Measurements from ENCODE around the gene ARSB.
"Not testable (repeated sequence)": the region's sequence is repeated elsewhere in the genome, so short reads cannot be mapped to it uniquely, and the experiment has no call there.

The ARSB gene

DNA sequence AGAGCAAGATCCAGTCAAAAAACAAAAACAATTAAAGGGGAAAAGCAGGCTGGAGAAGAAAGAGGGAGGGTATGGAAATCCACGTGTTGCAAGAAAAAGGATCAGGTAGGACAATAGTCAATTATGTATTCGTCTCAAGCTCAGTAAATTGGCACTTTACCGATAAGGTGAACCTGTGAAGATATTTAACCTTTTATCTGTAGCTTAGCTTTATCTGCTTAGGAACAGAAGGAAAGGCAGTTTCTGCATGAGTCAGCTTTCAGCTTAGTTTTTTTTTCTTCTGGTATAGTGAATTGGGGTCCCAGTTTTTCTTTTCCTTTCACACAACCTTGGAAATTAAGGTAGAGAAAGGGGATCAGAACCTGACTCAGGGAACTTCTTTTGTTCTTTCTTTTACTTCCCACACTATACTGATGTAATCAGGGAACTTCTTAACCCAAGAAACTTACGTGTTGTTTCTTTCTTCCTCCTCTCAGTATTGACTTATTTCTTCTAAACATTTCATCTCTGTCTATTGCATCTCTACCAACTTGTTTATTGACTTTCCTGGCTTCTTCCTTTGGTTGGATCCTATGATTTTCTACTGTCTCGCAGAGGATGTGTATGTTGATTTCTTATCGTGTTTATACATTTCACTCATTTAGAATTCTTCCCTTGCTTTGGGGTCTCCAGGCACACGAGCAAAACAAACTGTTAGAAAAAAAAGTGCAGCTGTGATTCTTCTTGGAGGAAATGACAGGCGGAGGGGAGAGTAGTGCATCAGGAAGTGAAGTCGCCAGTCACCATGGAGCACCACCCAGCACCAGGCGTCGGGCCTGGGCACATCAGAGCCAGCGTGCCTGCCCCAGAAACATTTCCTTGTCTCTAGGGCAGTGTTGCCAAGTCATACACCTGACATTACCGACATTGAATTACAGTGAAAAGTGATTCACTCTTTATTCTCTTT lies 213.6 kb downstream of the ARSB start:
- peak; percentile 75 for DNase-seq

DNA sequence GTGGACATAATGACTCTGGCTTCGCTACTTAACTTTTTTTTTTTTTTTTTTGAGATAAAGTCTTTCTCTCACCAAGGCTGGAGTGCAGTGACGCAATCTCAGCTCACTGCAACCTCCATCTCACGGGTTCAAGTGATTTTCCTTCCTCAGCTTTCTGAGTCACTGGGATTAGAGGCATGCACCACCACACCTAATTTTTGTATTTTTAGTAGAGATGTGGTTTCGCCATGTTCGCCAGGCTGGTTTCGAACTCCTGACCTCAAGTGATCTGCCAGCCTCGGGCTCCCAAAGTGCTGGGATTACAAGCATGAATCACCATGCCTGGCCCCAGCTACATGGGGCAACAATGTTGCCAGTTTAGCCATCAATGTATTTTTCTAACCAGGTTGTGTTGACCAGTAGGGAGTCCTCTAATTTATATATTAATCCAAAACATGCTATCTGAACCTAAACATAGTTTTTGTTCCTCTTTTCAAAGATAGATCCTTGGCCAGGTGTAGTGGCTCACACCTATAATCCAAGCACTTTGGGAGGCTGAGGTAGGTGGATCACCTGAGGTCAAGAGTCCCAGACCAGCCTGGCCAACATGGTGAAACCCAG lies 216.2 kb downstream of the ARSB start:
- DNase-seq: no peak

DNA sequence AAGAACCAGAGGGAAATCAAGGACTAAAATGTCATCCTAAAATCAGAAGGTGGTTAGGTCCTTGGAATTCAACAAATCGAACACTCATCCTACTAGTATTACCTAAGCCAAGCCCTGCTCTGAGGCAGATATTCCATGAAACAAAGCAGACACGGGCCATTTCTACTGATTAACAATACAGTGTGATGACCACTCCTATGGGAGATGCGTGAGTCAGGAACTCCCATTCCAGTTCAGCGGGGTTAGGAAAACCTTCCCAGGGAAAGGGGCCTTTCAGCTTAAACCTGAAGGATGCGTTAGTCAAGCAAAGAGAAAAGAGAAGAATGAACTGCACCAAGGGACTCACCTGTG lies 218.7 kb downstream of the ARSB start:
- no peak for DNase-seq

DNA sequence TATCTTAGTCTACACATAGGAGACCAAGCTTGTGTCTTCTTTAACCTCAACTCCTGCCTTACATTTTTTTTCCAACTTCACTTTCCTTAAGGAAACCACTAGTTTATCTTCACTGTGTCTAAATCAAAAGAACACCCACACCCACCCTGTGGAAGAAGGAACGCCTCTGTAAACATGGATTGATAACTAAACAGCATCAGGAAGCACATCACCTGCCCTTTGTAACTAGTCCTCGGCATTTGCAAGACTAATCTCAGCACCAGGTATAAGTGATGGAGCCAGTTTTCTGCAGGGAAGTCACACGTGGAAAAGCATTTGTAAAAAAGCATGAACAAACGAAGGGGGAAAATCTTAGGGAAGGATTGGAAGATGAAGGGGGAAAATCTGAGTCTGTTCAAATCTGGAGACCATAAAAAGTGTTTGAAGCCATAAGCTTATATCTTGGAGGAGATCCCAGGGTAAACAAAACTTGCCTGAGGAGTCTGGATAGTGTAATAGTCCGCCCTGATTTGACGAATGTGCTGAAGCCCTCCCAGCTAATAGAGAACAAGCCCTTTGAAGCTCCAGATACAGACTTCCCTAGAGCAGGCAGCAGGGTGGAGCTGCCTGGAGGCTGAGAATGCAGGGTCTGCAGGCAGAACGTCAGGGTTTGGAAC lies 219.2 kb downstream of the ARSB start:
- DNase-seq: no peak

DNA sequence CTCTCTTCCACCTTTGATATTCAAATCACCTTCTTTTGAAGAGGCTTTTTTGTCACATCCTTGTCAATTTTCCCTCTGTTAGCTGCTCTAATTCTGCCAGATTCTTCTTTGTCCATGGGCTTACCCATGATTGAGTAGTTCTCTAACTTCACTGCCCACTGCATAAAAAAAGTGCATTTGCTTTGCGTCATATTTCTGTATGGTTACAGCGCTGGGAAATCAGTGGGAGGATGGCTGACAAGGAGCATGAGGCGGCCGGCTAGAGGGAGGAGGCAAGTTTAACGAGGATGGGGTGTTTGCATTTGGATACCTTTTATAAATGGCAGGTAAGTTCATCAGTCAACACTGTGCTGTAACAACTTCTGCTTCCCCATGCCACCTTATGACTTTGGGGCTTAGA lies 220.0 kb downstream of the ARSB start:
- DNase-seq: no peak

DNA sequence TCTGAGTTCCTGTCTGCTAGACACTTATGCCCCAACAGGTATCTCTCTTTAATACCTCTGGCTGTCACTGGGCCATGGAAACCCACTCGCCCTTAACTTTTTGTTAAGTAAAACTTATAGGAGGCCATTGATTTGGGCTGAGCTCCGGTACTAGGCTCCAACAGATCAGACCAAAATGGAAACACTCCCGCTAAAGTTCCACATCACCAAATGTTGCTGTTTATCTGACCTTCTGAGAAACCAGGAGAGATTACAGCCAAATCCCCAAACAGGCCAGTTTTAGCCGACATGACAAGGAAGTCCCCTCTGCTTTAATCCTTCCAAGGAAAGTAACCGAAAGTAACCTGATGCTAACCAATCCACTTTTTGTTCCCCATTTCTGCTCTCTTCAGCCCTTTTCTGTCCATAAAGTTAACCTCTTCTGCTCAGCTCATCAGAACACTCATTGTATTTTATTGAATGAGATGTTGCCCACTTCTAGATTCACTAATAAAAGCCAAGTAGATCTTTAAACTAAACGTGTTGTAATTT lies 221.4 kb downstream of the ARSB start:
- no peak for DNase-seq

DNA sequence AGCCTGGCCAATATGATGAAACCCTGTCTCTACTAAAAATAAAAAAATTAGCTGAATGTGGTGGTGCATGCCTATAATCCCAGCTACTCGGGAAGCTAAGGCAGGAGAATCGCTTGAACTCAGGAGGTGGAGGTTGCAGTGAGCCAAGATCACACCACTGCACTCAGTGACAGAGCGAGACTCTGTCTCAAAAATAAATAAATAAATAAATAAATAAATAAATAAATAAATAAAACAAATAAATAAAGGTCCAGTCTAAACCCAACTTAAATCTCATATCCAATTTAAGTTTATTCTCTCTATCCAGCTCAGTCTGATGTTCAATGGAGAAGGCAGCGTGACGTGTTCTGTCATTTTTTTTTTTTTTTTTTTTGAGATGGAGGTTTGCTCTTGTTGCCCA lies 222.4 kb downstream of the ARSB start:
- not testable (repeated sequence) for DNase-seq

DNA sequence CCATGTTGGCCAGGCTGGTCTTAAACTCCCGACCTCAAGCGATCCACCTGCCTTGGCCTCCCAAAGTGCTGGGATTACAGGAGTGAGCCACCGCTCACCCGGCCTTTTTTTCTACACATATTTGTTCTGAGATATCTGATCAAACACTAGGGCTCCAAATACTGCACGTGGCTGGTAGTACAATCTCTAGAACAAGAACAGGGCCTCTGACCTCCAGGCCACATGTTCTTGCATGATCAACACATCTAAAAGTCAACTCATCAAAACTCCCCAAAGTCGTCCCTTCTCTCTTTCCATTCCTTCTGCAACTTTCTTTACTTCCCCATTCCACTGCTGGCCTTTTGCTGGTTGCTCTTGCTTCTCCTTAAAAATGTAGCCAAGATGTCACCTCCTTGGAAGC lies 223.3 kb downstream of the ARSB start:
- DNase-seq: no peak

DNA sequence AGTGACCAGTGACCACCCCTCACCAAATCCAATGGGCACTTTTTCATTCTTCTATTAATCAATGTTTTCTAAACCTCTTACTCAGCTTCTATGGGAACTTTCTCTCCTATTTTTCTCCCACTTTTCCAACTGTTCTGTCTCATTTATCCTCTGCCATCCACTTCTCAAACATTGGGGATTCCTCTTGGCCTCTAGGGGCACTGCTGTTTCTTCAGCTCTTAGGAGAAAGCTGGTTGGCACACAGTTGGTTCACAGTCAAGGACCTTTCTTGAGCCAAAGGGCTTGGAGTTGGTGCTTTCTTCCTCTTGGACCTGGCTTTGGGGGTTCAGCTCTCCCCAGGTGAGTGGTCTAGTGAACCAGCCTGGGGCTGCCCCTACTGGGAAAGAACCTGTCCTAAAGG lies 224.3 kb downstream of the ARSB start:
- DNase-seq: peak; percentile 26

DNA sequence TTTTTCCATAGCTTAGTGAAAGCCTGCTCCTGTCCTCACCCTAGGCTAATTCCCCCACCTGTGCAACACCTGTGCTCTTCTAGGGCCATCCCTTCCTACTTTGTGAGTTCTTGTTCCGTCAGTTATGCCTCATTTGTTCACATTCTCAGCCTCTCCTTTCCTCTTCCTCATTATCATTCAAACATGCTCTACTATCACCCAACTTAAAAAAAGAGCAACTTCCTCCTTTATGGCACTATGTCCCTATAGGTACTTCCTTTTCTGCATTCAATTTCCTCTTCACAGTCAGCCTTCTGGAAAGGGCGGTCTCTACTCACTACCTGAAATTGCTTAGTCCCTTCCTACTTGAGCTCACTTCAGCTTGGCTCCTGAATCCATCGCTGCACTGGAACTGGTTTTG lies 224.7 kb downstream of the ARSB start:
- DNase-seq: no peak

DNA sequence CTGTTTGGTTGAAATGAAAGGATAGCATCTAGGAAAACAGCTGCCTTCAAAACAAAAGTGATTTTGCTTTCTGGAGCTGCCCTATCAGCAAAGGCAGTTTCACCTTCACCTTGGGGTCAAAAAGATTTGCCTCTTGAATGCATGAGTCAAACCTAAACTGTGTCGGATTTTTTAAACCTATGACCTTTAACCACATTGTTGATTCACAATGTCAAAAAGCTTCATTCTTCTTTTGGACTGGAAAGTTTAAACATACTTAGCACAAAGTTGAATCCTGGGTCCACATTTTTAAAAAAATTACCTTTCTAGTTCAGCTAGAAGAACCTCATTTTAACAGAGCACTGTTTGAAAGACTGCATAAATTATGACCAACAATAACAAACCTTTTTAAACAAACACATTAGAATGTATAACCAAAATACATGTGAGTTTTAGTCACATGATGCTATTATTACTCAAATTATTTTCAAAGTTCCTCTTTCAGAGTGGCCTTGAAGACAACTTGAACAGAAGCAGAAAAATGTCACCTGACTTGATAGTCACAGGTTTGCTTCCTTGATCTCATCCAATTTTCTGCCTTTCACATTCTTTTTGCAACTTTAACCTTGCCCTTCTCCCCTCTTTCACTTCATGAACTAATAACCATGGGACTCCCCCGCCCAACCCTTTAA lies 226.8 kb downstream of the ARSB start:
- no peak for DNase-seq

DNA sequence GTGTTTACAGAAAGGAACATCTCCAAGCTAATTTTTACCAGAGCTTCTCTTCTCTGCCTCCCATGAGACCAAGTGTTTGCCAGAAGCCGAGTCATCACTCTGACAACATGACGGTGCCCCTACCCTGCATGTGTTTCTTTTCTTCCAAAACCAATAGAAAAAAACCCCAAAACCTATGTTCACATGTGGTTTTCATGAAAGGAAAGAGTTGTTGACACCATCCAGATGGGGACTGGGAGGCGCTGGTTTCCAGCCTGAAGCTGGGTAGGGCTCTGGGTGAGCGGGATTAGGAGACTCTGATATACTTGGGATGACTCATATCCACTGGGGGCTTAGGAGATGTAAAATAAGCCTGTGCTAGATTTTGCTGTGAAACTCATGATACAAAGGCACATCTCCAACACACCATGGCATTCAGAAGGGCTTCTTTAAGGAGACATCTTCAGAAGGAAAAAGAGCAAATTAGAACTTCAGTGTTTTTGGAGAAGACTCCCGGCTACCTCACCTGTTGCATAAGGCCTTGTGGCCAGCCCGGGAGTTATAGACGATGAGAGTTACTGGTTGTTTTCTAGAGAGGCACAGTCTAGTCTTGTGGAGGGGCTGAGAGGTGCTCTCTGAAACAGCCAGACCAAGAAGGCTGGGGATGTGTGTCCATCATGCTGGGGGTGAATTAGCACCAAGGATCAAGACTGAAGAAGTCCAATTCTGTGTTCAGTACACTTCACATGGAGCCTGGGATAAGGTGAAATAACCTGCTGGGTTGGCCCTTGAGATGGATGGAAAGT lies 227.6 kb downstream of the ARSB start:
- no peak for DNase-seq

DNA sequence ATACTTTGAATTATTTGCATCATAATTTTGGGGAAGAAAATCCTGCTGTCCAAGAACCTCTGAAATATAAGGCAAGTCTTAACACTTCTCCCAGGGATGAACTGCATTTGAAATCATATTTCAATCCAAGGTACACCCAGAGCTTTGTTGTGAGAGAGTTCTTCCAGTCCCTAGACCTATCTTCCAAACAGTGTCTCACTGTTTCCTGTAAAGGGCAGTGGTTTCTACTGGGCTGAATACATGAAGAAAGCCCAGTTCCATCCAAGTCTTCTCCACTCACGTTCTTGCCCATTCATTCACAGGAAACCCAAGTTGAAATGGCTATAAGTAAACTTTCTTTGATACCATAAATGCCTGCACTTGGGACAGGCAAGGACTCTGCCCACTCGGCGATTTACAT lies 228.3 kb downstream of the ARSB start:
- no peak for DNase-seq

DNA sequence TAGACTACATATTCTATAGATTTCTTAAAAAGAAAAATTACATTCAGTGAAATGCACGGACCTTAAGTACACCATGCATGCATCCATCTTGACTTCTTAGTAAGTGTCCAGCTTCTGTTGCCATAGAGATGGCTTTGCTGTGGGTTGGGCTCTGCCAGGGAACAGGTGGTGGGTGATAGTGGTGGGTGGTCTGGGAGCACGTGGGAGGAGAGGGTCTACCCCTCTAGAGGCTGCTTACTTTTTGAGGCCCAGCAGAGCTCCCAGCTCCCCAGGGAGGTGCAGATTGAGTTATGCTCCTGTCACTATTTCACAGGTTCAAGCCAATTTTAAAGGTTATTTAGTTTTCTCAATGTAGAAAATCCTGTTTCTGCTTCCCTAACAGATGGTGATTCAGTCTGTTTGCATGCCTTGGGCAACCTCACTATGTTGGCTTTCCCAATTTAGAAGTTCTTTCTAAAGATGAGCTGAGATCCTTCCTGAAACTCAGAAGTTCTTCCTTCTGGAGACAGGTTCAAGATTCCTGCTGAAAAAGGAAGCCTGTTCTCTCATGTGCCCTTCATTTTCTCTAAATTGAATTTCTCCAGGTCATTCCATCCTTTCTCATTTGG lies 229.2 kb downstream of the ARSB start:
- no peak for DNase-seq

DNA sequence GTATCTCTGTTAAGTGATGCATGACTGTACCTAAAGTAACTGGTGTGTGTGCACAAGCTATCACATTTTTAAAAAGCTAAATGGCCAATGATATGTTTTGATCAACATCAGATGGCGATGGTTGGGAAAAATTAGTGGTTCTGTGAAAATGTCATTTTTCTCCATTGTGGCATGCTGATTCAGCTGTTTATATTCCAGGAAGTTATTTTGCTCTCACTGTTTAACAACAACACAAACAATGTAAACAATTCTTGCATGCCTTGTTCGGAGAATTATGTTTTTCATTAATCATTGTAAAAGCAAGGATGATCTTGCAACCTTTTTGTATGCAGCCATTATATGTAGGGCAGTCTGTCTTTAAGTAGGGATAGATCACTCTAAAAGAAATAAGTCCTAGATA lies 230.5 kb downstream of the ARSB start:
- DNase-seq: no peak

DNA sequence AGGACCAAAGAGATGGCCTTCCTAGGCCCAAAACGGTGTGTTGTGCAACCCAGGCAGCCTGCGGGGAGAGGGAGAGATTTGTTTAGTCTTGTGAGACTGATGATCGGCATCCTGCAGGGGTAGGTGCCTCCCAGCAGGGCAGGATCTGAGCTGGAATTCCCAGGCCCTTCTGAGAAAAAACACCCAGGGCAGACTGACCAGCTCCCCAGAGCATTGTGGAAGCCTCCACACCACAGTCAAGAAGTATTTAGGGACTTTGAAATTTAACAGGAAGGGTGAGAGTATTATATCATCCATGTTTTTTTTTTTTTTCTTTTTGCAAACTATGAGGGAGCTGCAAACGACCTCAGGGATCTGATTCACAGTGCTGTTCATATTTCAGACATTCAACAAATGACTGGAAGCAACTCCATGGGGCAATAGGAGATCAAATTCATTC lies 232.0 kb downstream of the ARSB start:
- DNase-seq: no peak

DNA sequence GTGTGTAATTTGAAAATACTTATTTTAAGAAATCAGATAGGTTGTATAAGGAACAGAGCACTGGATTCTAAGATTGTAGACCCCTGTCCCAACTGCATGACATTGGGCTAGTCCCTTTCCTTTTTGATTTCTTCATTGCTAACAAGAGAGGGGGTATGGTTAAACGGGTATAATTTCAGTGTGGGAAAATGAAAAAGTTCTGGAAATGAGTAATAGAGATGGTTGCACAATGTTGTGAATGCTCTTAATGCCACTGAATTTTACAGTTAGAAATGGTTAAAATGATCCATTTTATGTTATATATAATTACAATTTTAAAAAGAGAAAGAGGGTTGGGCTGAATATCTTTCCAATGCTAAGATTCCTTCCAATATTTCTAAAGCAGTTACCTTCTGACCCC lies 233.2 kb downstream of the ARSB start:
- DNase-seq: no peak

DNA sequence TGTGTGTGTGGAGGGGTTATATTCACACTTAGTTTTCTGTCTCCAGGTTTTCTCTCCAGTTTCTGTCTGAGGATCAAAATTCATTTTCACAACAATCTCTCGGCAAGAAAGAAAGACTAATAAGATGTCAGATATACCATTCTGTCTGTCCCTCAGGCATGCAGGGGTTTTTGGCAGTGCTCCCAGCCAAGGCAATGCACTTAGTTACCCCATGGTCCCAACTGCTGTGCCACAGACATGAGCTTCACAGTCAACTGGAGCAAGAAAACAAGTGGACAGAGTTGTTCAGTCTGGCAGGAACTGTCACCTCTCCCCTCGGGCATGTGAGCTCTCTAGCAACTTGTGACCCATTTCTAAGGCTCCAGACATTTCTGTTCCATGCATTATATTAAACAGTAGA lies 234.8 kb downstream of the ARSB start:
- DNase-seq: no peak

DNA sequence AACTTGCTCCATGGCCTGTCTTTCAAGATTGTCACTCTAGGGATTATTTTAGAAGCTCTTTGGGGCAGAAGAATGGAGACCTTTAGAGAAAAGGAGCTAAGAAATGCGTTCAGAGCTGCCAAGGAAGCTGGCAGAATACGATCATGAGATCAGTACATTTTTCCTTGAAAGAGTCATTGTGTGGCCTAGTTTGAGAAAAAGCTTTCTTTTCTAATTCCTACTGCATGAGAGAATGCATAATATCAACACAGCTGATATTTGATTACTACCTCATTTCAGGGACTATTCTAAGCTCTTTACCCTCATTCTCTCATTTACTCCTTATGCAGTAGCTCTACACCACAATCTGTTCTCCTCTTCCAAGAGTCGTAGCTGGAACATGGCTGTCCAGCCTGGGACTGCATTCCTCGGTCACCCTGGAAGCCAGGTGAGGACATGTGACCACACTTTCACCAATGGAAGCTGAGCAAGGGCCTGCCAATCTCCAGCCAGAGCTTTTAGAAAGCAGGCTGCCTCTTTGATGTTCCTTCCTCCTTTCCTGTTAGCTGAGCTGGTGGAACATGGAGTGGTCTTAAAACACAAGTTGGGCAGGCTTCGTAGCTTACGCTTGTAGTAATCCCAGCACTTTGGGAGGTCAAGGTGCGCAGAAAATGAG lies 237.3 kb downstream of the ARSB start:
- no peak for DNase-seq

DNA sequence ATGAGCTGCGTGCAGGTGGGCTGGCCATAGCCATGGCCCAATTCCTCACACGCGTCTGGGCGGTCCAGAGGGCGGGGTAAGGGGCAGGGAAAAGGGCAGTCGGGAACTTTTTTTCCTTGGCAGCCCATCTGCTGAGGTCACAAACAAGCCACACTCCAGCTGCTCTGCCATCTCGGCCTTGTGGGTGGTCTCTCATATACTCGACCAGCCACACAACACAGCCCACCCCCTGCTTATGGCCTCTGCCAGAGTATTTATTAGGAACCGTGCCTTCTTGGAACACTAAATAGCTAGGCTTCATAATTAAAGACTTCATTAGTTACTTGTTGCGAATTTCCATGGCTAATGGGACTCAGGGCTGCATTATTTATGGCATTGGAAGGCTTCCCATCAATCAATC lies 238.1 kb downstream of the ARSB start:
- DNase-seq: no peak

DNA sequence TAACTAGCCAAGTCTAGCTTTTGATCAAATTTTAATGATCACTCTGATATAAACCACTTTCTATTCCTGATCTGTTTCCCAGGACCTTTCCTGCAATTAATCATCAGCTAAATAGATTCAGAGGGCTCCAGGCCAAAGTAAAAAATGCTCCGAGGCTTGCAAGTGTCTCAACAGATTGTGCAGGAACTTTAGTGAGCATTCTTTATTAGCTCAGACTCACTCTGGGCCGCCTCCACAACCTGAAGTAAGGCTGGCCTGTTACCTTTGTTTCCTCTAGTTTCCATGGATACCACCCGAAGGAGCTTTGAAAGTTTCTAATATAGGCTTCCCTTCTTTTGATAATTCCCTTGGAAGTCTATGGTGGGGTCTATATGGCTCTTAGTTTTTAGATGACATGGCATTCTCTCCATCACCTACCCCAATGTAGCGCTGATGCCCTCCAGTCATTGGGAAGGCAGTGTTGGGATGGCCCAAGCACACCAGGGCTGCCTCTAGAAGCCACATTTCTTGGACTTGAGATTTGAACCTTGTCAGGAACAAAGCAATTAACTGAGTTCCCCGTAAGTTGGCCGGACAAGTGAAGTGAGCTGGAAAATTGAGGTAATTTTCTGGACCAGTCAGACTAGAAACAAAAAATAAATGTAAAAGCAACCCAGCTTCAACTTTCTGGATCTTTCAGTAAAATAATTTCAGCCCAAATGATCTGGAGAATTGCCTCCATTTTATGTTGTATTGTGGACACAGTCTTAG lies 238.9 kb downstream of the ARSB start:
- DNase-seq: no peak

All from hematopoietic multipotent progenitor cell treated with erythropoietin and hydrocortisone succinate and interleukin-3 and kit ligand, for 8 days (in vitro differentiated cells).